Measurements from ENCODE around the gene PPP1R26.

The PPP1R26 gene

GRCh38 chr9:135485832-135486231, 6.2 kb downstream of the PPP1R26 start:
- DNase-seq (ENCODE audit: low read depth, low spot score): no peak
- H3K27ac ChIP-seq: no peak overlapping the region

GRCh38 chr9:135486267-135487065, 6.9 kb downstream of the PPP1R26 start:
- no peak overlapping the region for H3K27ac ChIP-seq
- DNase-seq (ENCODE audit: low read depth, low spot score): no peak

- no peak for DNase-seq (ENCODE audit: low read depth, low spot score)
Measured at GRCh38 chr9:135487281-135488012, 7.9 kb downstream of the PPP1R26 start.

GRCh38 chr9:135488013-135488330, 8.4 kb downstream of the PPP1R26 start:
- H3K27ac ChIP-seq: no peak overlapping the region
- DNase-seq (ENCODE audit: low read depth, low spot score): no peak

More at GRCh38 chr9:135487281-135488012, 7.9 kb downstream of the PPP1R26 start:
- no peak overlapping the region for H3K27ac ChIP-seq

GRCh38 chr9:135488527-135488926, 8.9 kb downstream of the PPP1R26 start:
- no peak overlapping the region for H3K27ac ChIP-seq
- DNase-seq (ENCODE audit: low read depth, low spot score): no peak

- no peak for DNase-seq (ENCODE audit: low read depth, low spot score)
Measured at GRCh38 chr9:135489188-135489906, 9.8 kb downstream of the PPP1R26 start.

GRCh38 chr9:135490166-135490870, 10.7 kb downstream of the PPP1R26 start:
- no peak overlapping the region for H3K27ac ChIP-seq
- DNase-seq (ENCODE audit: low read depth, low spot score): no peak

More at GRCh38 chr9:135489188-135489906, 9.8 kb downstream of the PPP1R26 start:
- H3K27ac ChIP-seq: no peak overlapping the region

- H3K27ac ChIP-seq: no peak overlapping the region
- no peak for DNase-seq (ENCODE audit: low read depth, low spot score)
Measured at GRCh38 chr9:135490980-135491464, 11.4 kb downstream of the PPP1R26 start.

- H3K27ac ChIP-seq: no peak overlapping the region
- no peak for DNase-seq (ENCODE audit: low read depth, low spot score)
Measured at GRCh38 chr9:135491764-135492163, 12.2 kb downstream of the PPP1R26 start.

- no peak overlapping the region for H3K27ac ChIP-seq
- DNase-seq (ENCODE audit: low read depth, low spot score): no peak
Measured at GRCh38 chr9:135492886-135493669, 13.5 kb downstream of the PPP1R26 start.

GRCh38 chr9:135494791-135495559, 15.4 kb downstream of the PPP1R26 start:
- H3K27ac ChIP-seq: no peak overlapping the region
- no peak for DNase-seq (ENCODE audit: low read depth, low spot score)

- DNase-seq (ENCODE audit: low read depth, low spot score): no peak
- H3K27ac ChIP-seq: no peak overlapping the region
Measured at GRCh38 chr9:135498381-135499126, 19.0 kb downstream of the PPP1R26 start.

GRCh38 chr9:135499326-135500070, 19.9 kb downstream of the PPP1R26 start:
- DNase-seq (ENCODE audit: low read depth, low spot score): peak; percentile 31
- no peak overlapping the region for H3K27ac ChIP-seq

GRCh38 chr9:135500071-135500524, 20.5 kb downstream of the PPP1R26 start:
- H3K27ac ChIP-seq: peak overlapping the region; percentile 35
- DNase-seq (ENCODE audit: low read depth, low spot score): no peak

GRCh38 chr9:135500525-135501260, 21.1 kb downstream of the PPP1R26 start, which contains the start of gene MRPS2:
Gene MRPS2 (plus strand): TSS chr9:135500682. CDS start chr9:135500711, 29 bp downstream.
- DNase-seq (ENCODE audit: low read depth, low spot score): peak; percentile 46
- H3K27ac ChIP-seq: peak within 1 kb of the TSS; percentile 35
